NCI-H1417 (cell line): ENCODE data around the gene PRG3.

Experiments
- DNase-seq, 3 experiments: peaks; one replicate each; lab custom pipeline; 2025; lab: John Stamatoyannopoulos, UW

Gene PRG3

GRCh38 chr11:57380975-57381374 is at the start of gene PRG3:
Gene PRG3 (minus strand): TSS chr11:57381150. CDS start chr11:57380708, 442 bp downstream.
- no peak for DNase-seq

- DNase-seq, result peak in 1 of 3 experiments; percentile 11
Observed at GRCh38 chr11:57429946-57430345, 49.0 kb upstream of the PRG3 start.

GRCh38 chr11:57428643-57429042 is 47.7 kb upstream of the PRG3 start:
- no peak for DNase-seq

- no peak for DNase-seq
Observed at GRCh38 chr11:57427727-57428082, 46.8 kb upstream of the PRG3 start.

- peak in 2 of 3 experiments; percentile 38 to 58 for DNase-seq
Observed at GRCh38 chr11:57426929-57427726, 46.2 kb upstream of the PRG3 start, which contains the start of gene SLC43A3. Gene SLC43A3 (minus strand): TSS chr11:57427121. CDS start chr11:57426172, 949 bp downstream.

GRCh38 chr11:57426439-57426928 is 45.5 kb upstream of the PRG3 start:
- DNase-seq, result peak in 2 of 3 experiments; percentile 53 to 69

- DNase-seq, result no peak
Observed at GRCh38 chr11:57425565-57426438, 44.9 kb upstream of the PRG3 start.

- DNase-seq, result peak in 2 of 3 experiments; percentile 50 to 73
Observed at GRCh38 chr11:57424792-57425564, 44.0 kb upstream of the PRG3 start.

GRCh38 chr11:57424137-57424791 is 43.3 kb upstream of the PRG3 start:
- no peak for DNase-seq

GRCh38 chr11:57422669-57423068 is 41.7 kb upstream of the PRG3 start:
- DNase-seq, result peak in 1 of 3 experiments; percentile 6

- no peak for DNase-seq
Observed at GRCh38 chr11:57421805-57422204, 40.9 kb upstream of the PRG3 start.

- DNase-seq, result no peak
Observed at GRCh38 chr11:57421066-57421465, 40.1 kb upstream of the PRG3 start.

GRCh38 chr11:57419146-57419545 is 38.2 kb upstream of the PRG3 start:
- DNase-seq, result no peak

GRCh38 chr11:57418131-57418530 is 37.2 kb upstream of the PRG3 start:
- DNase-seq, result no peak

- DNase-seq, result no peak
Observed at GRCh38 chr11:57417056-57417455, 36.1 kb upstream of the PRG3 start.

- DNase-seq, result no peak
Observed at GRCh38 chr11:57416436-57416835, 35.5 kb upstream of the PRG3 start.

GRCh38 chr11:57414612-57415212 is 33.8 kb upstream of the PRG3 start:
- no peak for DNase-seq

- no peak for DNase-seq
Observed at GRCh38 chr11:57413681-57414080, 32.7 kb upstream of the PRG3 start.

GRCh38 chr11:57410287-57410686 is 29.3 kb upstream of the PRG3 start:
- DNase-seq, result no peak

- no peak for DNase-seq
Observed at GRCh38 chr11:57409321-57410100, 28.6 kb upstream of the PRG3 start.
